Colonic mucosa (tissue), 4 donors: Measurements from ENCODE around the gene DLX4. TPM values are rescaled to one million over a fixed set of nuclear protein-coding genes. Genes with fewer than 3 reads are reported as not detected.

Source experiments
- DNase-seq: peaks from one replicate; pipeline ENCODE4 v3.0.0-alpha.2; 2020
- H3K27ac ChIP-seq: fragments of 200-600 bp; one replicate; pipeline ENCODE4 v1.8.0; 2021
- H3K27me3 ChIP-seq: fragments of 200-600 bp; one replicate; pipeline ENCODE4 v1.8.0; 2021
- H3K36me3 ChIP-seq: fragments of 200-600 bp; one replicate; pipeline ENCODE4 v1.8.0; 2021
- H3K4me1 ChIP-seq: fragments of 200-600 bp; one replicate; pipeline ENCODE4 v1.8.0; 2021; ENCODE audit warnings: mild to moderate bottlenecking
- H3K4me3 ChIP-seq: fragments of 200-600 bp; one replicate; pipeline ENCODE4 v1.8.0; 2021
- H3K9ac ChIP-seq, 2 donors: one replicate each; pipeline ENCODE4 v1.7.0; 2013; ENCODE audit warnings: control low read depth in 2 of 2, low read depth in 2 of 2, low read length in 2 of 2
- H3K9me3 ChIP-seq: fragments of 200-600 bp; one replicate; pipeline ENCODE4 v1.8.0; 2021
- CTCF ChIP-seq: fragments of 200-600 bp; IDR thresholded peaks from one replicate; pipeline ENCODE4 v1.8.0; 2022; ENCODE audit warnings: antibody characterized with exemption, mild to moderate bottlenecking
- intact Hi-C: fragments of 100-400 bp; cut with DNase I; formaldehyde crosslinking; loops from one replicate; pipeline ENCODE4 v1.14.1; 2022
- total RNA-seq, 2 donors: library from RNA; stranded (reverse); fragmentation: NEBNext Ultra II Directional in 1 of 2; extraction: Animal tissue kit (Norgen Biotek cat#: 25700) in 1 of 2; gene quantifications; one replicate each; pipeline ENCODE4 v1.2.1, GENCODE V29; 2021
- donor health status: healthy.
- donor health status: DM: no; HTN: no; CAD: no.
- donor health status: DM: no; HTN: no; CAD: no.

The DLX4 gene
- total RNA-seq, 2 donors from 2014 or later: 0.49 TPM; not detected in 1

DNA sequence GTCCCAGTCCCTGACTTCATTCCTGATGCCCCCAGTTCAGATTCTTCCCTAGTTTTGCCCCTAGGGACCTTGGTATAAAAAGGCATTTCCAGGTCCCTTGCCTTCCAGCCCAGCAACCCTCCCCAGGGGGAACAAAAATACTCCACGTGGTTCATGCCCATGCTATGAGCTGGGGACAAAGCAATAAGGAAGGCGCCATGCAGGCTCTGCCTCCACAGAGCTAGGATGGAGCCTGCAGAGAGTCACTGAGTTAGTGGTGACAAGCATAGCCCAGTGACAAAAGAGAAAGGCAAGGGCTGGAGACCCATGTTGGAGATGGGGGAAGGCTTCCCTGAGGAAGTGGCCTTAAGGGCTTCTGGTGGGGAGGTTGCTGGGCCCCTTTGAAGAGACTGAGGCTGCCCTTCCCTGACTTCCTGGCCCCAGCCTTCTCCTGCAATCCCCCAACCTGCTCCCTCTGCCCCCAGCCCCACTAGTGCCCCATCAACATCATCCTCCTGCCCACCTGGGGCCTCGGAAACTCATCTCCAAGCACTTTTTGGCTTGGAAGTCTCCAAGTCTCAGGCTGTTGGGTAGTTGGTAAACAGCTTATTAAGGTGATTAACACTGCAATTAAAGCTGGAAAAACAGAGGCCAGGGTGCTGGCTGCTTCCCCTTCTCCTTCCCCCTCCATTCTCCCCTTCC lies 16.5 kb downstream of the DLX4 start:
- intact Hi-C loops: no loop called here
- Histone ChIP-seq H3K9me3 (no peaks in the 10 kb centered on the region), H3K4me3 (no peak overlapping the region), H3K4me1 (no peaks in the 10 kb centered on the region), H3K9ac (no peak overlapping the region), H3K36me3 (no peaks in the 10 kb centered on the region), H3K27ac (no peak overlapping the region), H3K27me3 (peaks cover 6% of the 10 kb centered on the region)
- TF ChIP-seq CTCF: no peak
- no peak for DNase-seq

DNA sequence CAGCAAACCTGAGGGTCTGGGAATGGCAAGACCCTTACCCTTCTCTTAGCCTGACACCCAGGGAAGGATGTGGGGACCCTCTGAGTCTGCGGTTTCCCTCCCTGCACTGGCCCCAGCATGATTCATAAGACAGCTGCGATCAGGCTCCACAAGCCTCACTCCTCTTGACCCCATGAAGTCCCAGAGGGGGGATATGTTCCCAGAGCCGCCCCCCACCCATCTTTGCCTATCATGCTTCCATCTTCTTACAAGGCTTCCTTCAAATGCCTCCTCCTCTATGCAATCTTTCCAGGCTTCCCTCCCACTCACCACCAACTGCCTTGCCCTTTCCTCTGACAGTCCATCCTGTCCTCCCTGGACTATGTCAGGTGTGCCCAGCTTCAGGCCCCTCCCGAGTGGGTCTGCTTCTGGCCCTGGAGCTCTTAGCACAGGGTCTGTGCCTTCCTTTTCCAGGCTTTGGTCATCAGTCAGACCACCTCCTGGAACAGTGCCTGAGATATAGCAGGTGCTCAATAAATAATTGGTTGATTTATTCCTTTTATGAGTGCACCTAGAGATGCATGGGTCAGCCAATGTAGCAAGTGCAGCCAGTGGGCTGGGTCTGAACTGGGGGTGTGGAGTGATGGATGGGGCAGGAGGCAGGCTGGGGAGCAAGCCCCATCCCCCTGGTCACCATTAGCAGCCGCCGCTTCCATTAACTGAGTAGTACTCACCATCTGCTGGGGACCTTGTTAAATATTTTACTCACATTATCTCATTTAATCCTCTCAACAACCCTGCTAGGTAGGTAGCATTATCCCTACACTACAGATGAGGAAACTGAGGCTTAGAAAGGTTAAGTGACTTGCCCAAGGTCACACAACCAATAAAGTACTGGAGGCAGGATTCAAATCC lies 17.7 kb downstream of the DLX4 start:
- intact Hi-C loops: no loop called here
- peaks cover 12% of the 10 kb centered on the region for H3K27me3 ChIP-seq
- H3K9ac ChIP-seq: no peak overlapping the region
- no peaks in the 10 kb centered on the region for H3K9me3 ChIP-seq
- no peak for DNase-seq
- no peaks in the 10 kb centered on the region for H3K36me3 ChIP-seq
- no peaks in the 10 kb centered on the region for H3K4me1 ChIP-seq
- H3K4me3 ChIP-seq: no peak overlapping the region
- no peak for TF ChIP-seq CTCF
- no peak overlapping the region for H3K27ac ChIP-seq

- H3K36me3 ChIP-seq: no peaks in the 10 kb centered on the region
- H3K27me3 ChIP-seq: peaks cover 18% of the 10 kb centered on the region
- no peak overlapping the region for H3K27ac ChIP-seq
- no peak for DNase-seq
- intact Hi-C loops: no loop called here
- no peaks in the 10 kb centered on the region for H3K4me1 ChIP-seq
- H3K9ac ChIP-seq: no peak overlapping the region
- no peak for TF ChIP-seq CTCF
- no peak overlapping the region for H3K4me3 ChIP-seq
- H3K9me3 ChIP-seq: no peaks in the 10 kb centered on the region
Measured at GRCh38 chr17:49987290-49987585, 18.2 kb downstream of the DLX4 start.

GRCh38 chr17:49987681-49988441 lies 18.9 kb downstream of the DLX4 start:
- Histone ChIP-seq H3K9me3 (no peaks in the 10 kb centered on the region), H3K9ac (no peak overlapping the region), H3K27ac (no peak overlapping the region), H3K4me1 (no peaks in the 10 kb centered on the region), H3K27me3 (peaks cover 24% of the 10 kb centered on the region), H3K36me3 (no peaks in the 10 kb centered on the region), H3K4me3 (no peak overlapping the region)
- intact Hi-C loops: no loop called here
- no peak for TF ChIP-seq CTCF
- no peak for DNase-seq

GRCh38 chr17:49989518-49989880 lies 20.5 kb downstream of the DLX4 start:
- H3K4me3 ChIP-seq: no peak overlapping the region
- H3K9ac ChIP-seq: no peak overlapping the region
- intact Hi-C loops: no loop called here
- no peak for TF ChIP-seq CTCF
- DNase-seq: no peak
- H3K27me3 ChIP-seq: peaks cover 41% of the 10 kb centered on the region
- no peaks in the 10 kb centered on the region for H3K36me3 ChIP-seq
- H3K27ac ChIP-seq: no peak overlapping the region
- no peaks in the 10 kb centered on the region for H3K4me1 ChIP-seq
- H3K9me3 ChIP-seq: no peaks in the 10 kb centered on the region
